HCT116 (cell line): ENCODE data around the gene TNFRSF19. TPM values are rescaled to one million over a fixed set of nuclear protein-coding genes. Genes with fewer than 3 reads are reported as not detected.

ENCODE experiments used
- ATAC-seq: fragments of 200-7000 bp; cut with Tn5 transposase; 2 replicates; pipeline ENCODE4 v1.9.1; 2020; ENCODE audit warnings: mild to moderate bottlenecking, moderate library complexity
- BruUV-seq: library from RNA; stranded (reverse); fragments of 400-500 nt; replicated peaks from 2 replicates; lab custom pipeline; 2021; lab: Mats Ljungman, UMichigan
- CTCF ChIA-PET: fragments of 300-600 bp; sonication (Branson Sonifier 250); formaldehyde crosslinking; loops from one replicate; lab custom pipeline; 2021; ENCODE audit warnings: antibody characterized with exemption; lab: Charles Lee
- POLR2A ChIA-PET: fragments of 300-600, 350-600 bp; sonication (Branson Sonifier 250); formaldehyde crosslinking; loops from one replicate; lab custom pipeline; 2021; ENCODE audit warnings: antibody characterized with exemption; lab: Charles Lee
- RAD21 ChIA-PET, 2 experiments: fragments of 300-600 bp; sonication (Branson Sonifier 250); formaldehyde crosslinking; loops; one replicate each; lab custom pipeline; 2023; ENCODE audit warnings: low total read pairs in 2 of 2; ENCODE audit not compliant: uncharacterized antibody in 2 of 2, unreplicated experiment in 2 of 2, low non-redundant PET in 1 of 2; lab: Charles Lee
- DNase-seq: peaks from one replicate; pipeline ENCODE4 v3.0.0-alpha.2; 2010; ENCODE audit warnings: low read depth, low spot score
- H2AFZ ChIP-seq: fragments of 200-600 bp; shearing (Covaris generic), sonication (generic); 2 replicates; pipeline ENCODE4 v1.6.1; 2017; ENCODE audit warnings: low read depth, mixed run types, mixed read lengths, antibody characterized with exemption, low read length; ENCODE audit not compliant: poor library complexity, severe bottlenecking
- H3K27ac ChIP-seq: 2 replicates; pipeline ENCODE4 v1.5.1; 2012; ENCODE audit warnings: low read depth, low read length
- H3K27me3 ChIP-seq: fragments of 200-600 bp; sonication (generic); 2 replicates; pipeline ENCODE4 v1.6.1; 2016; ENCODE audit warnings: mixed run types, low read length, mixed read lengths; ENCODE audit not compliant: insufficient read depth
- H3K36me3 ChIP-seq, 2 experiments: fragments of 200-500 bp in 1 of 2; fragments of 200-600 bp in 1 of 2; sonication (Bioruptor generic) in 1 of 2; sonication (generic) in 1 of 2; 2 replicates each; pipeline versions ENCODE4 v1.5.1 to v1.6.1; 2014 to 2016; ENCODE audit warnings: low read length in 2 of 2, inconsistent platforms in 1 of 2, mixed read lengths in 1 of 2, mixed run types in 1 of 2; ENCODE audit not compliant: insufficient read depth in 2 of 2, control insufficient read depth in 1 of 2
- H3K4me1 ChIP-seq, 2 experiments: fragments of 200-600 bp in 1 of 2; sonication (generic) in 1 of 2; 2 replicates each; pipeline versions ENCODE4 v1.5.1 to v1.6.1; 2012 to 2017; ENCODE audit warnings: low read length in 2 of 2, inconsistent platforms in 1 of 2, mild to moderate bottlenecking in 1 of 2, mixed read lengths in 1 of 2, mixed run types in 1 of 2, moderate library complexity in 1 of 2; ENCODE audit not compliant: insufficient read depth in 2 of 2, control insufficient read depth in 1 of 2
- H3K4me2 ChIP-seq: fragments of 200-600 bp; sonication (generic); 2 replicates; pipeline ENCODE4 v1.6.1; 2017; ENCODE audit warnings: mixed run types, low read length, mixed read lengths
- H3K4me3 ChIP-seq, 2 experiments: fragments of 200-600 bp in 1 of 2; sonication (generic) in 1 of 2; replicated peaks in 1 of 2; 2 replicates each; pipeline ENCODE4 v1.5.1; 2011 to 2016; ENCODE audit warnings: low read length in 2 of 2, control low read depth in 1 of 2, low read depth in 1 of 2, mild to moderate bottlenecking in 1 of 2, mixed read lengths in 1 of 2, mixed run types in 1 of 2
- H3K79me2 ChIP-seq: fragments of 200-600 bp; sonication (generic); 2 replicates; pipeline ENCODE4 v1.6.1; 2017; ENCODE audit warnings: mild to moderate bottlenecking, mixed run types, low read length, moderate library complexity, mixed read lengths; ENCODE audit not compliant: insufficient read depth
- H3K9ac ChIP-seq: fragments of 200-600 bp; sonication (generic); 2 replicates; pipeline ENCODE4 v1.6.1; 2016; ENCODE audit warnings: low read length, mixed read lengths
- H3K9me2 ChIP-seq: fragments of 200-600 bp; sonication (generic), shearing (Covaris generic); 2 replicates; pipeline ENCODE4 v1.6.1; 2017; ENCODE audit warnings: mixed run types, mild to moderate bottlenecking, moderate library complexity; ENCODE audit not compliant: insufficient read depth
- H3K9me3 ChIP-seq, 2 experiments: fragments of 200-500 bp in 1 of 2; fragments of 200-600 bp in 1 of 2; sonication (Bioruptor generic) in 1 of 2; sonication (generic) in 1 of 2; 2 replicates each; pipeline ENCODE4 v1.6.1; 2014 to 2017; ENCODE audit warnings: low read length in 2 of 2, mixed read lengths in 2 of 2, inconsistent platforms in 1 of 2, low read depth in 1 of 2, mild to moderate bottlenecking in 1 of 2, mixed run types in 1 of 2, moderate library complexity in 1 of 2; ENCODE audit not compliant: control insufficient read depth in 1 of 2, insufficient read depth in 1 of 2
- H4K20me1 ChIP-seq: fragments of 200-600 bp; sonication (generic), shearing (Covaris generic); 2 replicates; pipeline ENCODE4 v1.6.1; 2017; ENCODE audit warnings: mixed run types, mild to moderate bottlenecking, moderate library complexity; ENCODE audit not compliant: insufficient read depth
- ATF3 ChIP-seq: IDR thresholded peaks from 2 replicates; pipeline ENCODE4 v1.6.1; 2012
- CBX3 ChIP-seq: IDR thresholded peaks from 2 replicates; pipeline ENCODE4 v1.6.1; 2012; ENCODE audit warnings: low read depth
- EGR1 ChIP-seq: IDR thresholded peaks from 2 replicates; pipeline ENCODE4 v1.6.1; 2012; ENCODE audit warnings: low read depth
- ELF1 ChIP-seq: IDR thresholded peaks from 2 replicates; pipeline ENCODE4 v1.6.1; 2012; ENCODE audit warnings: low read depth, borderline replicate concordance
- EZH2 ChIP-seq: fragments of 200-600 bp; sonication (generic); IDR thresholded peaks from 2 replicates; pipeline ENCODE4 v1.6.1; 2017; ENCODE audit warnings: antibody characterized with exemption, mixed run types
- EZH2phosphoT487 ChIP-seq: fragments of 200-600 bp; IDR thresholded peaks from 2 replicates; pipeline ENCODE4 v1.6.1; 2018; ENCODE audit warnings: antibody characterized with exemption, borderline replicate concordance
- FOSL1 ChIP-seq: IDR thresholded peaks from 2 replicates; pipeline ENCODE4 v1.6.1; 2012; ENCODE audit warnings: low read depth
- JUND ChIP-seq: IDR thresholded peaks from 2 replicates; pipeline ENCODE4 v1.6.1; 2012
- POLR2A ChIP-seq: IDR thresholded peaks from 2 replicates; pipeline ENCODE4 v1.7.0; 2011; ENCODE audit warnings: borderline replicate concordance; ENCODE audit not compliant: insufficient read depth, insufficient read length; ENCODE audit errors: extremely low read depth
- POLR2AphosphoS5 ChIP-seq: IDR thresholded peaks from 2 replicates; pipeline ENCODE4 v1.6.1; 2011; ENCODE audit warnings: mild to moderate bottlenecking, low read depth, low read length, moderate library complexity
- SIN3A ChIP-seq: IDR thresholded peaks from 2 replicates; pipeline ENCODE4 v1.6.1; 2012; ENCODE audit warnings: low read depth
- SRF ChIP-seq: IDR thresholded peaks from 2 replicates; pipeline ENCODE4 v1.6.1; 2012; ENCODE audit warnings: low read depth
- YY1 ChIP-seq: IDR thresholded peaks from 2 replicates; pipeline ENCODE4 v1.6.1; 2011; ENCODE audit warnings: low read length, low read depth, moderate library complexity, mild to moderate bottlenecking; ENCODE audit not compliant: insufficient replicate concordance; ENCODE audit errors: extremely low read depth
- ZNF274 ChIP-seq: fragments of 200-500 bp; sonication (Bioruptor generic); IDR thresholded peaks from 2 replicates; pipeline ENCODE4 v1.6.1; 2014; ENCODE audit warnings: mild to moderate bottlenecking, low read depth, low read length, inconsistent platforms
- intact Hi-C: fragments of 100-400 bp; cut with micrococcal nuclease; formaldehyde crosslinking; loops from 2 replicates; pipeline ENCODE4 v1.10.0; 2022
- total RNA-seq: library from RNA; stranded (reverse); gene quantifications from one replicate; pipeline ENCODE4 v1.2.1, GENCODE V29; 2021; ENCODE audit not compliant: unreplicated experiment

TNFRSF19 gene
- total RNA-seq, 1 experiment from 2014 or later, result 1.1 TPM

- CTCF ChIA-PET, result no interaction called here
- H3K4me3 ChIP-seq, result no peak overlapping the region
- RAD21 ChIA-PET, result no interaction called here
- no peak overlapping the region for H3K27ac ChIP-seq
- H3K9me3 ChIP-seq, result no peaks in the 10 kb centered on the region
- H3K9ac ChIP-seq, result no peak overlapping the region
- H3K4me1 ChIP-seq, result no peaks in the 10 kb centered on the region
- H3K27me3 ChIP-seq, result no peaks in the 10 kb centered on the region
- H3K79me2 ChIP-seq, result no peaks in the 10 kb centered on the region
- ATAC-seq, result no peak
- H3K9me2 ChIP-seq, result no peaks in the 10 kb centered on the region
- TF ChIP-seq EGR1 (no peak), ELF1 (no peak), SIN3A (no peak), POLR2A (no peak), EZH2phosphoT487 (no peak), FOSL1 (no peak), CBX3 (no peak), ATF3 (no peak), ZNF274 (no peak), JUND (no peak), SRF (no peak)
- TF ChIP-seq, all 23 proteins: peak for 0
- POLR2A ChIA-PET, result interaction anchor here (0.6 kb wide), 1 partner anchor 20 kb away, joined by 3 read pairs; no protein-coding TSS in a partner anchor
- Histone ChIP-seq H3K36me3 (no peaks in the 10 kb centered on the region), H2AFZ (no peak overlapping the region), H3K4me2 (no peak overlapping the region), H4K20me1 (no peaks in the 10 kb centered on the region)
- no TSS peak for BruUV-seq
- no peak for DNase-seq
- intact Hi-C loops, result no loop called here
These were observed 35.6 kb downstream of the TNFRSF19 start for GRCh38 chr13:23605831-23606230.

- Histone ChIP-seq H3K4me1 (no peaks in the 10 kb centered on the region), H3K4me2 (no peak overlapping the region)
- CTCF ChIA-PET, result no interaction called here
These were observed 37.9 kb downstream of the TNFRSF19 start for GRCh38 chr13:23608138-23608537.

More at GRCh38 chr13:23608138-23608537, 37.9 kb downstream of the TNFRSF19 start:
- intact Hi-C loops, result no loop called here
- H3K36me3 ChIP-seq, result no peaks in the 10 kb centered on the region
- H3K27ac ChIP-seq, result no peak overlapping the region
- ATAC-seq, result no peak
- no peak overlapping the region for H3K9ac ChIP-seq
- H3K9me3 ChIP-seq, result no peaks in the 10 kb centered on the region
- H2AFZ ChIP-seq, result no peak overlapping the region
- ChIA-PET POLR2A (no interaction called here), RAD21 (no interaction called here)
- TF ChIP-seq EGR1, result no peak
- TF ChIP-seq EZH2, result no peak
- no peak for TF ChIP-seq POLR2AphosphoS5
- no peak for TF ChIP-seq POLR2A
- TF ChIP-seq YY1, result no peak
- H3K9me2 ChIP-seq, result no peaks in the 10 kb centered on the region
- DNase-seq, result no peak
- no peaks in the 10 kb centered on the region for H3K79me2 ChIP-seq
- no peak overlapping the region for H3K4me3 ChIP-seq
- no peaks in the 10 kb centered on the region for H4K20me1 ChIP-seq
- H3K27me3 ChIP-seq, result no peaks in the 10 kb centered on the region
- no TSS peak for BruUV-seq
